HepG2 (cell line): Measurements from ENCODE around the gene ADGRL3. TPM values are rescaled to one million over a fixed set of nuclear protein-coding genes. Genes with fewer than 3 reads are reported as not detected.

ENCODE experiments used
- ATAC-seq: fragments of 200-7000 bp; cut with Tn5 transposase; 3 replicates; pipeline ENCODE4 v1.9.1; 2020; ENCODE audit warnings: mild to moderate bottlenecking, moderate library complexity
- BruUV-seq: library from RNA; stranded (reverse); fragments of 400-500 nt; replicated peaks from 2 replicates; lab custom pipeline; 2021; lab: Mats Ljungman, UMichigan
- CTCF ChIA-PET: fragments of 300-600 bp; formaldehyde crosslinking; extraction: SDS; loops from one replicate; lab custom pipeline; 2021; ENCODE audit warnings: low total read pairs, inconsistent platforms, low intra/inter-chr PET ratio; lab: Yijun Ruan, JAX
- POLR2A ChIA-PET: fragments of 350-600 bp; sonication (Branson Sonifier 250); formaldehyde crosslinking; loops from one replicate; lab custom pipeline; 2020; ENCODE audit warnings: antibody characterized with exemption, inconsistent platforms; lab: Yijun Ruan, JAX
- DNase-seq: peaks from one replicate; pipeline ENCODE4 v3.0.0-alpha.2; 2015; ENCODE audit warnings: low spot score
- FAIRE-seq: peaks from 3 replicates; lab custom pipeline; 2011; peaks lifted over from hg19 to GRCh38; lab: Jason Lieb, UNC
- H2AFZ ChIP-seq: one replicate; pipeline ENCODE4 v1.6.1; 2011; ENCODE audit warnings: low read length, inconsistent platforms
- H3K27ac ChIP-seq: fragments of 300-600 bp; 3 replicates; pipeline ENCODE4 v1.8.0; 2011; ENCODE audit warnings: mixed run types, mild to moderate bottlenecking, mixed read lengths, low read length, inconsistent platforms; ENCODE audit not compliant: insufficient read depth; ENCODE audit errors: extremely low read length
- H3K27me3 ChIP-seq, 2 experiments: fragments of 200-600 bp in 1 of 2; 2 replicates in 1 of 2; 3 replicates in 1 of 2; pipeline versions ENCODE4 v1.6.0 to v1.8.0; 2011; ENCODE audit warnings: low read length in 2 of 2, mild to moderate bottlenecking in 2 of 2, moderate library complexity in 2 of 2, inconsistent platforms in 1 of 2; ENCODE audit not compliant: insufficient read depth in 2 of 2, control insufficient read depth in 1 of 2
- H3K36me3 ChIP-seq, 2 experiments: fragments of 200-600 bp in 1 of 2; replicated peaks in 1 of 2; 2 replicates in 1 of 2; 3 replicates in 1 of 2; pipeline versions ENCODE4 v1.5.1 to v1.8.0; 2011; ENCODE audit warnings: low read length in 2 of 2, inconsistent platforms in 1 of 2; ENCODE audit not compliant: insufficient read depth in 2 of 2, control insufficient read depth in 1 of 2
- H3K4me1 ChIP-seq: 2 replicates; pipeline ENCODE4 v1.5.1; 2012; ENCODE audit warnings: low read length, inconsistent platforms; ENCODE audit not compliant: insufficient read depth
- H3K4me2 ChIP-seq: 2 replicates; pipeline ENCODE4 v1.6.0; 2011; ENCODE audit warnings: low read depth, low read length, inconsistent platforms
- H3K4me3 ChIP-seq, 3 experiments: fragments of 200-600 bp in 1 of 3; sonication (generic), shearing (Covaris generic) in 1 of 3; replicated peaks in 1 of 3; 2 replicates each; pipeline ENCODE4 v1.5.1; 2011 to 2016; ENCODE audit warnings: low read length in 3 of 3, inconsistent platforms in 2 of 3, low read depth in 2 of 3, mild to moderate bottlenecking in 2 of 3, control low read depth in 1 of 3, mixed read lengths in 1 of 3; ENCODE audit not compliant: insufficient read depth in 1 of 3
- H3K79me2 ChIP-seq: one replicate; pipeline ENCODE4 v1.6.1; 2011; ENCODE audit warnings: low read length, inconsistent platforms; ENCODE audit not compliant: insufficient read depth
- H3K9ac ChIP-seq: 2 replicates; pipeline ENCODE4 v1.6.0; 2011; ENCODE audit warnings: mild to moderate bottlenecking, low read depth, low read length, inconsistent platforms; ENCODE audit not compliant: insufficient read depth
- H3K9me3 ChIP-seq: 2 replicates; pipeline ENCODE4 v1.5.1; 2012; ENCODE audit warnings: mild to moderate bottlenecking, low read length
- H4K20me1 ChIP-seq: 2 replicates; pipeline ENCODE4 v1.6.0; 2011; ENCODE audit warnings: inconsistent platforms, mild to moderate bottlenecking, low read length, moderate library complexity; ENCODE audit not compliant: insufficient read depth
- ARNTL ChIP-seq: sonication (generic); formaldehyde crosslinking; IDR thresholded peaks from 2 replicates; pipeline ENCODE4 v1.4.0; 2020; ENCODE audit warnings: mild to moderate bottlenecking, missing genetic modification reagents
- ASH2L ChIP-seq: fragments of 300-600, 200-600 bp; sonication (generic); IDR thresholded peaks from 2 replicates; pipeline ENCODE4 v1.7.0; 2017; ENCODE audit warnings: low read depth, mild to moderate bottlenecking, moderate library complexity, mixed read lengths, low read length; ENCODE audit not compliant: insufficient read length
- ELF1 ChIP-seq: sonication (generic); formaldehyde crosslinking; IDR thresholded peaks from 2 replicates; pipeline ENCODE4 v1.4.0; 2020; ENCODE audit warnings: missing genetic modification reagents
- EZH2 ChIP-seq: conservative IDR thresholded peaks from 2 replicates; pipeline ENCODE4 v1.6.1; 2012; ENCODE audit warnings: mild to moderate bottlenecking, low read depth, low read length, moderate library complexity
- MLLT10 ChIP-seq: sonication (generic); formaldehyde crosslinking; IDR thresholded peaks from 2 replicates; pipeline ENCODE4 v1.4.0; 2020; ENCODE audit warnings: missing genetic modification reagents
- PAF1 ChIP-seq: IDR thresholded peaks from 2 replicates; pipeline ENCODE4 v1.6.1; 2016; ENCODE audit warnings: missing genetic modification reagents, missing compliant biosample characterization
- POLR2AphosphoS5 ChIP-seq: IDR thresholded peaks from 2 replicates; pipeline ENCODE4 v1.6.1; 2012; ENCODE audit warnings: low read depth, low read length
- RFXANK ChIP-seq: IDR thresholded peaks from 2 replicates; pipeline ENCODE4 v1.6.1; 2016
- ZNF260 ChIP-seq: sonication (generic); formaldehyde crosslinking; IDR thresholded peaks from 2 replicates; pipeline ENCODE4 v1.4.0; 2020; ENCODE audit warnings: missing genetic modification reagents, low read depth, mild to moderate bottlenecking, borderline replicate concordance
- ZNF558 ChIP-seq: sonication (generic); formaldehyde crosslinking; IDR thresholded peaks from 2 replicates; pipeline ENCODE4 v1.9.0; 2022; ENCODE audit warnings: mild to moderate bottlenecking, missing genetic modification reagents, borderline replicate concordance
- ZNF761 ChIP-seq: sonication (generic); formaldehyde crosslinking; conservative IDR thresholded peaks from 2 replicates; pipeline ENCODE4 v1.4.0; 2020; ENCODE audit warnings: mild to moderate bottlenecking, missing genetic modification reagents
- WGBS: methylation state at CpG from one replicate; pipeline ENCODE4 v1.1.6; 2017; ENCODE audit warnings: low lambda C conversion rate; 5-methylcytosine and 5-hydroxymethylcytosine counted together
- in situ Hi-C: cut with HindIII; loops from 2 replicates; pipeline ENCODE4 v1.10.0; 2017; ENCODE audit warnings: low pct_unique_long_range_greater_than_20kb; ENCODE audit not compliant: extremely low pct_ligation_motif_present
- intact Hi-C: fragments of 100-400 bp; cut with micrococcal nuclease; formaldehyde crosslinking; loops from one replicate; pipeline ENCODE4 v1.10.0; 2022; ENCODE audit not compliant: unreplicated experiment
- polyA plus RNA-seq, 8 experiments: library from polyadenylated mRNA; depleted of rRNA in 3 of 8; stranded (reverse) in 7 of 8; unstranded in 1 of 8; fragments of >200 nt; fragmentation: Illumina TruSeq in 4 of 8; extraction: Trizol in 4 of 8; gene quantifications; 2 replicates each; pipeline versions ENCODE4 v1.2.1 to v1.2.3, GENCODE V29; 2011 to 2016; ENCODE audit warnings: low read depth in 4 of 8, missing spikeins in 1 of 8, mixed read lengths in 1 of 8; ENCODE audit not compliant: insufficient read depth in 1 of 8
- total RNA-seq, 5 experiments: library from RNA; depleted of rRNA; stranded (reverse); fragments of >200 nt; fragmentation: Illumina TruSeq; extraction: Trizol; gene quantifications; 2 replicates each; pipeline ENCODE4 v1.2.3, GENCODE V29; 2016; ENCODE audit warnings: low read depth in 1 of 5
- TF ChIP-seq, protein P1 (sequence below): sonication (generic); IDR thresholded peaks from 2 replicates; pipeline ENCODE4 v1.6.1; 2016; ENCODE audit warnings: low read depth, borderline replicate concordance
- TF ChIP-seq, protein P2 (sequence below): sonication (generic); formaldehyde crosslinking; IDR thresholded peaks from 2 replicates; pipeline ENCODE4 v1.4.0; 2020; ENCODE audit warnings: mild to moderate bottlenecking, missing genetic modification reagents

ADGRL3 gene
- total and polyA plus RNA-seq, 2 of the 13 experiments (the other 11 are each of a cell fraction or from before 2014, with no cell fraction given) = 0.04 to 0.05 TPM

DNA sequence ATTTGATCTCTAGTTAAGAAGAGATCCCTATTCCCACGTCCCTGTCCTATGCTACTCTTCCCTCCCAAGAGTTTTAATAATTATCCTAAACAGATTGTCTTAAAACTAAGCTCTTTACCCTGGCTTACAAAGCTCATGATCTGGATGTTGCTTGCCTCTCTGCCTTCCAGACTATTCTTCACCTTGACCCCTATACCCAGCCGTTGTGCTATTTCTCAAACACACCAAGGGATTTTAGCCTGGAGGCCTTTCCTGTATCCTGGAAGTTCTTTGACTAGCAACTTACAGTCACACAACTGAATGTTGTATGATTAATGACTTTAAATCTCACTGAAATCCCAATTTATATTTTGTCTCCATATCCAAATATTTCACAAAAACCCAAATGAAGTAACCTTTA, 314.9 kb downstream of the ADGRL3 start:
- Histone ChIP-seq H4K20me1 (no peaks in the 10 kb centered on the region), H3K79me2 (no peaks in the 10 kb centered on the region), H3K4me2 (no peak overlapping the region), H3K4me1 (no peaks in the 10 kb centered on the region), H3K36me3 (no peaks in the 10 kb centered on the region), H3K9me3 (no peaks in the 10 kb centered on the region), H3K27ac (no peak overlapping the region), H3K27me3 (no peaks in the 10 kb centered on the region), H3K4me3 (no peak overlapping the region), H3K9ac (no peak overlapping the region), H2AFZ (no peak overlapping the region)
- DNase-seq = no peak
- CTCF ChIA-PET = no interaction called here
- intact Hi-C loops = loop anchor here (5.0 kb wide), 1 partner anchor 1192 kb away; no protein-coding TSS in a partner anchor
- BruUV-seq = no TSS peak
- in situ Hi-C loops = no loop called here
- no peak for TF ChIP-seq EZH2
- TF ChIP-seq, protein P1, sequence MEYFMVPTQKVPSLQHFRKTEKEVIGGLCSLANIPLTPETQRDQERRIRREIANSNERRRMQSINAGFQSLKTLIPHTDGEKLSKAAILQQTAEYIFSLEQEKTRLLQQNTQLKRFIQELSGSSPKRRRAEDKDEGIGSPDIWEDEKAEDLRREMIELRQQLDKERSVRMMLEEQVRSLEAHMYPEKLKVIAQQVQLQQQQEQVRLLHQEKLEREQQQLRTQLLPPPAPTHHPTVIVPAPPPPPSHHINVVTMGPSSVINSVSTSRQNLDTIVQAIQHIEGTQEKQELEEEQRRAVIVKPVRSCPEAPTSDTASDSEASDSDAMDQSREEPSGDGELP = no peak
- no peak for TF ChIP-seq ELF1
- no peak for TF ChIP-seq ZNF558 (CRISPR knock-in tag)
- TF ChIP-seq RFXANK (CRISPR knock-in tag) = no peak
- no peak for TF ChIP-seq ZNF260
- TF ChIP-seq, protein P2, sequence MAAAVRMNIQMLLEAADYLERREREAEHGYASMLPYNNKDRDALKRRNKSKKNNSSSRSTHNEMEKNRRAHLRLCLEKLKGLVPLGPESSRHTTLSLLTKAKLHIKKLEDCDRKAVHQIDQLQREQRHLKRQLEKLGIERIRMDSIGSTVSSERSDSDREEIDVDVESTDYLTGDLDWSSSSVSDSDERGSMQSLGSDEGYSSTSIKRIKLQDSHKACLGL = no peak
- TF ChIP-seq ZNF761 (CRISPR knock-in tag) = no peak
- no peak for TF ChIP-seq ARNTL (CRISPR knock-in tag)
- TF ChIP-seq ASH2L = no peak
- no peak for TF ChIP-seq POLR2AphosphoS5
- TF ChIP-seq PAF1 (CRISPR knock-in tag) = no peak
- TF ChIP-seq MLLT10 (CRISPR knock-in tag) = no peak
- ATAC-seq = no peak
- no peak for FAIRE-seq
- POLR2A ChIA-PET = no interaction called here
- 0% methylated on average over 2 of the region's 2 CpGs for WGBS
